Measurements from ENCODE around the gene TRIM47.

Gene TRIM47

GRCh38 chr17:75826561-75827307, 51.6 kb downstream of the TRIM47 start:
- WGBS (ENCODE audit: insufficient coverage), result 88% methylated on average over 11 of the region's 14 CpGs
- H3K4me3 ChIP-seq (ENCODE audit: control insufficient read depth in 1 of 7, extremely low read depth in 1 of 7, insufficient read depth in 4 of 7, low read depth in 2 of 7, low read length in 6 of 7), result peak overlapping the region in 1 of 7 experiments; percentile 24
- no peak for DNase-seq
- CTCF ChIA-PET, result interaction anchor here (0.6 to 13.1 kb wide), 23 partner anchors 10 to 676 kb away, joined by 3 to 174 read pairs (median 5); partner anchors contain the start of genes GALK1, UNC13D and WBP2
- H3K4me1 ChIP-seq (ENCODE audit: control extremely low read depth in 1 of 4, control insufficient read depth in 4 of 4, insufficient read depth in 4 of 4, low read length in 3 of 4), result peaks cover 2 to 46% (median 36%) of the 10 kb centered on the region in 4 experiments
- H3K9me3 ChIP-seq (ENCODE audit: control extremely low read depth in 1 of 5, control insufficient read depth in 4 of 5, insufficient read depth in 2 of 5, low read depth in 1 of 5, low read length in 4 of 5), result no peaks in the 10 kb centered on the region
- POLR2A ChIA-PET, result interaction anchor here (1.3 to 4.2 kb wide), 4 partner anchors 18 to 73 kb away, joined by 4 to 39 read pairs (median 16); partner anchors contain the start of gene UNC13D
- H3K27me3 ChIP-seq (replicated peaks in 2 of 5; ENCODE audit: control insufficient read depth in 4 of 5, insufficient read depth in 5 of 5, low read length in 4 of 5), result no peaks in the 10 kb centered on the region
- peak overlapping the region in 1 of 2 experiments; percentile 47 for H3K27ac ChIP-seq (ENCODE audit: insufficient read depth in 1 of 2, low read depth in 1 of 2, low read length in 2 of 2, poor library complexity in 1 of 2, severe bottlenecking in 2 of 2)
- peaks cover 14 to 89% (median 62%) of the 10 kb centered on the region in 4 experiments for H3K36me3 ChIP-seq (ENCODE audit: control insufficient read depth in 4 of 4, insufficient read depth in 4 of 4, low read length in 3 of 4)

- Histone ChIP-seq H3K4me1 (ENCODE audit: control extremely low read depth in 1 of 4, control insufficient read depth in 4 of 4, insufficient read depth in 4 of 4, low read length in 3 of 4) (peaks cover 2 to 55% (median 42%) of the 10 kb centered on the region in 4 experiments), H3K9me3 (ENCODE audit: control extremely low read depth in 1 of 5, control insufficient read depth in 4 of 5, insufficient read depth in 2 of 5, low read depth in 1 of 5, low read length in 4 of 5) (no peaks in the 10 kb centered on the region), H3K27me3 (replicated peaks in 2 of 5; ENCODE audit: control insufficient read depth in 4 of 5, insufficient read depth in 5 of 5, low read length in 4 of 5) (no peaks in the 10 kb centered on the region), H3K36me3 (ENCODE audit: control insufficient read depth in 4 of 4, insufficient read depth in 4 of 4, low read length in 3 of 4) (peaks cover 14 to 91% (median 63%) of the 10 kb centered on the region in 4 experiments), H3K4me3 (ENCODE audit: control insufficient read depth in 1 of 7, extremely low read depth in 1 of 7, insufficient read depth in 4 of 7, low read depth in 2 of 7, low read length in 6 of 7) (no peak overlapping the region), H3K27ac (ENCODE audit: insufficient read depth in 1 of 2, low read depth in 1 of 2, low read length in 2 of 2, poor library complexity in 1 of 2, severe bottlenecking in 2 of 2) (peak overlapping the region in 1 of 2 experiments; percentile 12)
- no peak for DNase-seq
- ChIA-PET CTCF (interaction anchor here (0.7 to 13.1 kb wide), 14 partner anchors 8 to 73 kb away, joined by 3 to 174 read pairs (median 7); partner anchors contain the start of genes GALK1 and UNC13D), POLR2A (interaction anchor here (3.7 kb wide), 1 partner anchor 48 kb away, joined by 39 read pairs; a partner anchor contains a TSS)
- 94% methylated on average over 10 of the region's 12 CpGs for WGBS (ENCODE audit: insufficient coverage)
Measured at GRCh38 chr17:75825748-75826370, 52.5 kb downstream of the TRIM47 start.

GRCh38 chr17:75825149-75825552, 53.2 kb downstream of the TRIM47 start:
- Histone ChIP-seq H3K4me1 (ENCODE audit: control extremely low read depth in 1 of 4, control insufficient read depth in 4 of 4, insufficient read depth in 4 of 4, low read length in 3 of 4) (peaks cover 2 to 50% (median 42%) of the 10 kb centered on the region in 4 experiments), H3K27me3 (replicated peaks in 2 of 5; ENCODE audit: control insufficient read depth in 4 of 5, insufficient read depth in 5 of 5, low read length in 4 of 5) (no peaks in the 10 kb centered on the region), H3K36me3 (ENCODE audit: control insufficient read depth in 4 of 4, insufficient read depth in 4 of 4, low read length in 3 of 4) (peaks cover 12 to 91% (median 64%) of the 10 kb centered on the region in 4 experiments), H3K4me3 (ENCODE audit: control insufficient read depth in 1 of 7, extremely low read depth in 1 of 7, insufficient read depth in 4 of 7, low read depth in 2 of 7, low read length in 6 of 7) (no peak overlapping the region), H3K9me3 (ENCODE audit: control extremely low read depth in 1 of 5, control insufficient read depth in 4 of 5, insufficient read depth in 2 of 5, low read depth in 1 of 5, low read length in 4 of 5) (no peaks in the 10 kb centered on the region), H3K27ac (ENCODE audit: insufficient read depth in 1 of 2, low read depth in 1 of 2, low read length in 2 of 2, poor library complexity in 1 of 2, severe bottlenecking in 2 of 2) (peak overlapping the region in 1 of 2 experiments; percentile 12)
- WGBS (ENCODE audit: insufficient coverage), result 96% methylated on average over 8 of the region's 13 CpGs
- POLR2A ChIA-PET, result interaction anchor here (0.5 to 3.7 kb wide), 3 partner anchors 14 to 103 kb away, joined by 3 to 39 read pairs (median 4); a partner anchor contains a TSS
- no peak for DNase-seq
- CTCF ChIA-PET, result interaction anchor here (0.7 to 13.1 kb wide), 10 partner anchors 9 to 72 kb away, joined by 3 to 174 read pairs (median 11); partner anchors contain the start of genes GALK1 and UNC13D

GRCh38 chr17:75824666-75825065, 53.7 kb downstream of the TRIM47 start:
- Histone ChIP-seq H3K4me1 (ENCODE audit: control extremely low read depth in 1 of 4, control insufficient read depth in 4 of 4, insufficient read depth in 4 of 4, low read length in 3 of 4) (peaks cover 2 to 46% (median 42%) of the 10 kb centered on the region in 4 experiments), H3K27ac (ENCODE audit: insufficient read depth in 1 of 2, low read depth in 1 of 2, low read length in 2 of 2, poor library complexity in 1 of 2, severe bottlenecking in 2 of 2) (no peak overlapping the region), H3K36me3 (ENCODE audit: control insufficient read depth in 4 of 4, insufficient read depth in 4 of 4, low read length in 3 of 4) (peaks cover 12 to 91% (median 63%) of the 10 kb centered on the region in 4 experiments), H3K27me3 (replicated peaks in 2 of 5; ENCODE audit: control insufficient read depth in 4 of 5, insufficient read depth in 5 of 5, low read length in 4 of 5) (no peaks in the 10 kb centered on the region), H3K4me3 (ENCODE audit: control insufficient read depth in 1 of 7, extremely low read depth in 1 of 7, insufficient read depth in 4 of 7, low read depth in 2 of 7, low read length in 6 of 7) (no peak overlapping the region), H3K9me3 (ENCODE audit: control extremely low read depth in 1 of 5, control insufficient read depth in 4 of 5, insufficient read depth in 2 of 5, low read depth in 1 of 5, low read length in 4 of 5) (no peaks in the 10 kb centered on the region)
- POLR2A ChIA-PET, result interaction anchor here (0.5 to 0.6 kb wide), 2 partner anchors 14 to 104 kb away, joined by 3 to 4 read pairs; no protein-coding TSS in a partner anchor
- 83% methylated on average over 2 of the region's 2 CpGs for WGBS (ENCODE audit: insufficient coverage)
- no peak for DNase-seq
- CTCF ChIA-PET, result interaction anchor here (0.9 to 13.1 kb wide), 7 partner anchors 10 to 61 kb away, joined by 3 to 174 read pairs (median 4); partner anchors contain the start of genes GALK1 and UNC13D
